ENCODE data around the gene HRH1. TPM values are rescaled to one million over a fixed set of nuclear protein-coding genes. Genes with fewer than 3 reads are reported as not detected.

The HRH1 gene
- total and polyA plus RNA-seq, 2 donors (not counting 1 experiment from before 2014, with no cell fraction given) = not detected

DNA sequence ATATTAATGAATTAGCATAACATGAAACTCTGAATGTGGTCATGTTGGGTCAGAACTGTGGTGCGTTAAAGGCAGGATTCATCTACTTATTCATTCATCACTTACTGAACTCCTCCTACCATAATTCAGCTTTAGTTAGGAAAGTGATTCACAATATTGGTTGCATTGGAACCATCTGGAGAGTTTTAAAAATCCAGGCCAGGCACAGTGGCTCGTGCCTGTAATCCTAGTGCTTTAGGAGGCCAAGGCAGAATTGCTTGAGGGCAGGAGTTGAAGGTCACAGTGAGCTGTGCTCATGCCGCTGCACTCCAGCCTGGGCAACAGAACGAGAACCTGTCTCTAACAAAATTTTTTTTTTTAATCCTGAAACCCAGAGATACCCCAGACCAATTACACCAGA is 73.7 kb downstream of the HRH1 start:
- H3K4me3 Mint-ChIP-seq = no peak overlapping the region
- H4K20me1 ChIP-seq (ENCODE audit: control insufficient read depth, insufficient read depth, low read length, poor library complexity, severe bottlenecking) = no peaks in the 10 kb centered on the region
- no peaks in the 10 kb centered on the region for H3K79me2 ChIP-seq (ENCODE audit: control insufficient read depth, insufficient read depth, low read length)
- H3K4me1 ChIP-seq (ENCODE audit: control insufficient read depth in 2 of 2, insufficient read depth in 2 of 2, low read length in 2 of 2) = peaks cover 9 to 17% of the 10 kb centered on the region in 2 donors
- no peak overlapping the region for H3K27ac Mint-ChIP-seq
- ATAC-seq (ENCODE audit: low read depth) (no peak), DNase-seq (no peak)
- H3K27ac ChIP-seq (ENCODE audit: low read length in 2 of 2) = no peak overlapping the region
- WGBS (ENCODE audit: insufficient coverage) = 62% methylated on average over 3 of the region's 4 CpGs
- H2AFZ ChIP-seq (ENCODE audit: insufficient read depth, low read depth, low read length, poor library complexity, severe bottlenecking) = no peak overlapping the region
- POLR2A ChIA-PET = no interaction called here
- no peak overlapping the region for H3K4me3 ChIP-seq (ENCODE audit: control extremely low read depth in 1 of 5, extremely low read depth in 1 of 5, insufficient read depth in 1 of 5, low read depth in 2 of 5, low read length in 4 of 5)
- CTCF ChIA-PET = interaction anchor here (1.2 to 1.9 kb wide), 2 partner anchors 10 to 107 kb away, joined by 3 to 6 read pairs; no protein-coding TSS in a partner anchor
- TF ChIP-seq, protein P1, sequence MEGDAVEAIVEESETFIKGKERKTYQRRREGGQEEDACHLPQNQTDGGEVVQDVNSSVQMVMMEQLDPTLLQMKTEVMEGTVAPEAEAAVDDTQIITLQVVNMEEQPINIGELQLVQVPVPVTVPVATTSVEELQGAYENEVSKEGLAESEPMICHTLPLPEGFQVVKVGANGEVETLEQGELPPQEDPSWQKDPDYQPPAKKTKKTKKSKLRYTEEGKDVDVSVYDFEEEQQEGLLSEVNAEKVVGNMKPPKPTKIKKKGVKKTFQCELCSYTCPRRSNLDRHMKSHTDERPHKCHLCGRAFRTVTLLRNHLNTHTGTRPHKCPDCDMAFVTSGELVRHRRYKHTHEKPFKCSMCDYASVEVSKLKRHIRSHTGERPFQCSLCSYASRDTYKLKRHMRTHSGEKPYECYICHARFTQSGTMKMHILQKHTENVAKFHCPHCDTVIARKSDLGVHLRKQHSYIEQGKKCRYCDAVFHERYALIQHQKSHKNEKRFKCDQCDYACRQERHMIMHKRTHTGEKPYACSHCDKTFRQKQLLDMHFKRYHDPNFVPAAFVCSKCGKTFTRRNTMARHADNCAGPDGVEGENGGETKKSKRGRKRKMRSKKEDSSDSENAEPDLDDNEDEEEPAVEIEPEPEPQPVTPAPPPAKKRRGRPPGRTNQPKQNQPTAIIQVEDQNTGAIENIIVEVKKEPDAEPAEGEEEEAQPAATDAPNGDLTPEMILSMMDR (IDR thresholded peaks at IDR 0.05) = no peak
- no peak for TF ChIP-seq EZH2 (IDR thresholded peaks at IDR 0.05; ENCODE audit: borderline replicate concordance, insufficient read depth, low read depth, low read length, poor library complexity, severe bottlenecking)
- no peaks in the 10 kb centered on the region for H3K9me3 Mint-ChIP-seq (ENCODE audit: insufficient read depth)
- peaks cover 19% of the 10 kb centered on the region for H3K4me1 Mint-ChIP-seq
- peaks cover 2% of the 10 kb centered on the region for H3K27me3 Mint-ChIP-seq
- H3K36me3 ChIP-seq (replicated peaks in 1 of 2; ENCODE audit: control extremely low read depth in 1 of 2, control insufficient read depth in 1 of 2, extremely low read depth in 1 of 2, insufficient read depth in 2 of 2, low read length in 1 of 2) = no peaks in the 10 kb centered on the region
- H3K9ac ChIP-seq (ENCODE audit: low read length) = no peak overlapping the region
- H3K9me3 ChIP-seq (ENCODE audit: control extremely low read depth in 1 of 3, control insufficient read depth in 2 of 3, insufficient read depth in 1 of 3, low read length in 2 of 3) = no peaks in the 10 kb centered on the region
- intact Hi-C loops (cut with micrococcal nuclease) = no loop called here
- no peaks in the 10 kb centered on the region for H3K27me3 ChIP-seq (replicated peaks in 1 of 4; ENCODE audit: control extremely low read depth in 1 of 4, control insufficient read depth in 3 of 4, insufficient read depth in 4 of 4, low read length in 3 of 4)
- no peak overlapping the region for H3K4me2 ChIP-seq (replicated peaks; ENCODE audit: low read depth, low read length, poor library complexity, severe bottlenecking)

DNA sequence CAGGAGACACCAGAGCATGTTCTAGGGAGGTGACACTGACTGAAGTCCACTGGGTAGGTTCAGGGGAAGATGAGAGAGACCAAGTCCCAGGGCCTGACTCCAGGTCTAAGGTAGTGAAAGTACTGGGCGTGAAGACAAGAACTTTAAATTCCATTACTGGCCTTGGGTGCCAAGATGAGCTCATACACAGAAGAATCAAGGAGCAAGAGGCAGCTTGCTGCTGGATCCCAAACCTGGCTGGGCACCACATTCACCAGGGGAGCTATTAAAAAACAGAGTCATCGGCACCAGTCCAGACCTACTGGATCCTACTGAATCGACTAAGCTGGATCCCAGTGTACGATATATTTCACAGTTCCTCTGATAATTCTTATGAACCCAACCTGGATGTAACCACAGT is 75.8 kb downstream of the HRH1 start:
- peaks cover 9 to 17% of the 10 kb centered on the region in 2 donors for H3K4me1 ChIP-seq (ENCODE audit: control insufficient read depth in 2 of 2, insufficient read depth in 2 of 2, low read length in 2 of 2)
- ChIA-PET CTCF (no interaction called here), POLR2A (no interaction called here)
- H4K20me1 ChIP-seq (ENCODE audit: control insufficient read depth, insufficient read depth, low read length, poor library complexity, severe bottlenecking) = no peaks in the 10 kb centered on the region
- H3K27me3 ChIP-seq (replicated peaks in 1 of 4; ENCODE audit: control extremely low read depth in 1 of 4, control insufficient read depth in 3 of 4, insufficient read depth in 4 of 4, low read length in 3 of 4) = no peaks in the 10 kb centered on the region
- Mint-ChIP-seq H3K4me1 (peaks cover 19% of the 10 kb centered on the region), H3K9me3 (ENCODE audit: insufficient read depth) (no peaks in the 10 kb centered on the region), H3K27ac (no peak overlapping the region), H3K4me3 (no peak overlapping the region), H3K27me3 (peaks cover 17% of the 10 kb centered on the region)
- no peak overlapping the region for H3K4me3 ChIP-seq (ENCODE audit: control extremely low read depth in 1 of 5, extremely low read depth in 1 of 5, insufficient read depth in 1 of 5, low read depth in 2 of 5, low read length in 4 of 5)
- intact Hi-C loops (cut with micrococcal nuclease) = no loop called here
- H3K9ac ChIP-seq (ENCODE audit: low read length) = no peak overlapping the region
- ATAC-seq (ENCODE audit: low read depth) (no peak), DNase-seq (no peak)
- H3K9me3 ChIP-seq (ENCODE audit: control extremely low read depth in 1 of 3, control insufficient read depth in 2 of 3, insufficient read depth in 1 of 3, low read length in 2 of 3) = no peaks in the 10 kb centered on the region
- no peak overlapping the region for H3K27ac ChIP-seq (ENCODE audit: low read length in 2 of 2)
- no peaks in the 10 kb centered on the region for H3K36me3 ChIP-seq (replicated peaks in 1 of 2; ENCODE audit: control extremely low read depth in 1 of 2, control insufficient read depth in 1 of 2, extremely low read depth in 1 of 2, insufficient read depth in 2 of 2, low read length in 1 of 2)
- no peak overlapping the region for H3K4me2 ChIP-seq (replicated peaks; ENCODE audit: low read depth, low read length, poor library complexity, severe bottlenecking)
- no peak overlapping the region for H2AFZ ChIP-seq (ENCODE audit: insufficient read depth, low read depth, low read length, poor library complexity, severe bottlenecking)
- 90% methylated on average over 4 of the region's 4 CpGs for WGBS (ENCODE audit: insufficient coverage)
- TF ChIP-seq, protein P1 (IDR thresholded peaks at IDR 0.05) = no peak
- no peak for TF ChIP-seq EZH2 (IDR thresholded peaks at IDR 0.05; ENCODE audit: borderline replicate concordance, insufficient read depth, low read depth, low read length, poor library complexity, severe bottlenecking)
- H3K79me2 ChIP-seq (ENCODE audit: control insufficient read depth, insufficient read depth, low read length) = no peaks in the 10 kb centered on the region
